GM18868 (cell line): ENCODE results near the gene ANO9.
"Not testable (repeated sequence)": the region's sequence is repeated elsewhere in the genome, so short reads cannot be mapped to it uniquely, and the experiment has no call there.

Experiments
- ATAC-seq: cut with Tn5 transposase; IDR thresholded peaks from one replicate; pipeline ENCODE4 v1.9.1; 2021; ENCODE audit warnings: mild to moderate bottlenecking, moderate library complexity; ENCODE audit not compliant: unreplicated experiment

The ANO9 gene

GRCh38 chr11:437228-437870 lies 4.5 kb downstream of the ANO9 start:
- no peak for ATAC-seq

- not testable (repeated sequence) for ATAC-seq
These were observed 6.6 kb downstream of the ANO9 start for GRCh38 chr11:434999-435740.

- no peak for ATAC-seq
These were observed 7.3 kb downstream of the ANO9 start for GRCh38 chr11:434496-434895.

GRCh38 chr11:433641-434040 lies 8.2 kb downstream of the ANO9 start:
- no peak for ATAC-seq

- no peak for ATAC-seq
These were observed 8.7 kb downstream of the ANO9 start for GRCh38 chr11:433111-433510.

GRCh38 chr11:432501-433100 lies 9.2 kb downstream of the ANO9 start:
- no peak for ATAC-seq

- ATAC-seq = no peak
These were observed 9.9 kb downstream of the ANO9 start for GRCh38 chr11:431921-432320.

- ATAC-seq = no peak
These were observed 11.8 kb downstream of the ANO9 start for GRCh38 chr11:429931-430456.

- ATAC-seq = no peak
These were observed 12.4 kb downstream of the ANO9 start for GRCh38 chr11:429391-429790.

- no peak for ATAC-seq
These were observed 13.5 kb downstream of the ANO9 start for GRCh38 chr11:428295-428694.

- ATAC-seq = no peak
These were observed 15.0 kb downstream of the ANO9 start for GRCh38 chr11:426851-427250.

- no peak for ATAC-seq
These were observed 16.5 kb downstream of the ANO9 start for GRCh38 chr11:425301-425700.

GRCh38 chr11:424766-425165 lies 17.0 kb downstream of the ANO9 start:
- not testable (repeated sequence) for ATAC-seq

GRCh38 chr11:424232-424631 lies 17.6 kb downstream of the ANO9 start:
- ATAC-seq = no peak

GRCh38 chr11:422249-422656 lies 19.6 kb downstream of the ANO9 start:
- no peak for ATAC-seq

- ATAC-seq = no peak
These were observed 20.9 kb downstream of the ANO9 start for GRCh38 chr11:420911-421321.

- no peak for ATAC-seq
These were observed 21.5 kb downstream of the ANO9 start for GRCh38 chr11:420054-420910.

- no peak for ATAC-seq
These were observed 22.4 kb downstream of the ANO9 start for GRCh38 chr11:419248-420005.

GRCh38 chr11:418343-419247 lies 23.2 kb downstream of the ANO9 start:
- ATAC-seq = no peak
